Ishikawa (cell line): ENCODE data around the gene LRRC8E.

ENCODE experiments used
- EP300 ChIP-seq: IDR thresholded peaks from 2 replicates; pipeline ENCODE4 v1.6.1; 2012; ENCODE audit warnings: borderline replicate concordance
- NFIC ChIP-seq: IDR thresholded peaks from 2 replicates; pipeline ENCODE4 v1.6.1; 2012
- TAF1 ChIP-seq: IDR thresholded peaks from 2 replicates; pipeline ENCODE4 v1.6.1; 2012; ENCODE audit warnings: low read depth, mild to moderate bottlenecking
- TF ChIP-seq, protein P1 (sequence below): IDR thresholded peaks from 2 replicates; pipeline ENCODE4 v1.6.1; 2012
- TF ChIP-seq, protein P2 (sequence below): IDR thresholded peaks from 2 replicates; pipeline ENCODE4 v1.6.1; 2012; ENCODE audit warnings: low read depth, mild to moderate bottlenecking

DNA sequence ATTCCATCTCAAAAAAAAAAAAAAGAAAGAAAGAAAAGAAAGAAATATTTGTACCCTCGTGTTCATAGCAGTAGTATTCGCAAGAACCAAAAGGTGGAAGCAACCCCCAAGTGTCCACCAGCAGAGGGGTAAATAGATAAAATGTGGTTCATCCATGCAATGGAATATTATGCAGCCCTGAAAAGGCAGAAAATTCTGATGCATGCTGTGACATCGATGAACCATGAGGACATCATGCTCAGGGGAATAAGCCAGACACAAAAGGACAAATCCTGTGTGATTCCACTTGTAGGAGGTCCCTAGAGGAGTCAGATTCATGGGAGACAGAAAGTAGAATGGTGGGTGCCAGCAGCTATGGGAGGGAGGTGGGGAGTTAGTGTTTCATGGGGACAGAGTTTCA lies 6.4 kb upstream of the LRRC8E start:
- TF ChIP-seq, protein P1, sequence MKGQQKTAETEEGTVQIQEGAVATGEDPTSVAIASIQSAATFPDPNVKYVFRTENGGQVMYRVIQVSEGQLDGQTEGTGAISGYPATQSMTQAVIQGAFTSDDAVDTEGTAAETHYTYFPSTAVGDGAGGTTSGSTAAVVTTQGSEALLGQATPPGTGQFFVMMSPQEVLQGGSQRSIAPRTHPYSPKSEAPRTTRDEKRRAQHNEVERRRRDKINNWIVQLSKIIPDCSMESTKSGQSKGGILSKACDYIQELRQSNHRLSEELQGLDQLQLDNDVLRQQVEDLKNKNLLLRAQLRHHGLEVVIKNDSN = no peak
- TF ChIP-seq TAF1 (no peak), EP300 (no peak), NFIC (no peak)
- TF ChIP-seq, protein P2, sequence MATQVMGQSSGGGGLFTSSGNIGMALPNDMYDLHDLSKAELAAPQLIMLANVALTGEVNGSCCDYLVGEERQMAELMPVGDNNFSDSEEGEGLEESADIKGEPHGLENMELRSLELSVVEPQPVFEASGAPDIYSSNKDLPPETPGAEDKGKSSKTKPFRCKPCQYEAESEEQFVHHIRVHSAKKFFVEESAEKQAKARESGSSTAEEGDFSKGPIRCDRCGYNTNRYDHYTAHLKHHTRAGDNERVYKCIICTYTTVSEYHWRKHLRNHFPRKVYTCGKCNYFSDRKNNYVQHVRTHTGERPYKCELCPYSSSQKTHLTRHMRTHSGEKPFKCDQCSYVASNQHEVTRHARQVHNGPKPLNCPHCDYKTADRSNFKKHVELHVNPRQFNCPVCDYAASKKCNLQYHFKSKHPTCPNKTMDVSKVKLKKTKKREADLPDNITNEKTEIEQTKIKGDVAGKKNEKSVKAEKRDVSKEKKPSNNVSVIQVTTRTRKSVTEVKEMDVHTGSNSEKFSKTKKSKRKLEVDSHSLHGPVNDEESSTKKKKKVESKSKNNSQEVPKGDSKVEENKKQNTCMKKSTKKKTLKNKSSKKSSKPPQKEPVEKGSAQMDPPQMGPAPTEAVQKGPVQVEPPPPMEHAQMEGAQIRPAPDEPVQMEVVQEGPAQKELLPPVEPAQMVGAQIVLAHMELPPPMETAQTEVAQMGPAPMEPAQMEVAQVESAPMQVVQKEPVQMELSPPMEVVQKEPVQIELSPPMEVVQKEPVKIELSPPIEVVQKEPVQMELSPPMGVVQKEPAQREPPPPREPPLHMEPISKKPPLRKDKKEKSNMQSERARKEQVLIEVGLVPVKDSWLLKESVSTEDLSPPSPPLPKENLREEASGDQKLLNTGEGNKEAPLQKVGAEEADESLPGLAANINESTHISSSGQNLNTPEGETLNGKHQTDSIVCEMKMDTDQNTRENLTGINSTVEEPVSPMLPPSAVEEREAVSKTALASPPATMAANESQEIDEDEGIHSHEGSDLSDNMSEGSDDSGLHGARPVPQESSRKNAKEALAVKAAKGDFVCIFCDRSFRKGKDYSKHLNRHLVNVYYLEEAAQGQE = no peak
